HG02610 (cell line): Measurements from ENCODE around the gene SLC17A2.

ENCODE experiments used
- ATAC-seq: cut with Tn5 transposase; IDR thresholded peaks from one replicate; pipeline ENCODE4 v1.9.1; 2021; ENCODE audit warnings: mild to moderate bottlenecking, moderate library complexity; ENCODE audit not compliant: unreplicated experiment

Gene SLC17A2

DNA sequence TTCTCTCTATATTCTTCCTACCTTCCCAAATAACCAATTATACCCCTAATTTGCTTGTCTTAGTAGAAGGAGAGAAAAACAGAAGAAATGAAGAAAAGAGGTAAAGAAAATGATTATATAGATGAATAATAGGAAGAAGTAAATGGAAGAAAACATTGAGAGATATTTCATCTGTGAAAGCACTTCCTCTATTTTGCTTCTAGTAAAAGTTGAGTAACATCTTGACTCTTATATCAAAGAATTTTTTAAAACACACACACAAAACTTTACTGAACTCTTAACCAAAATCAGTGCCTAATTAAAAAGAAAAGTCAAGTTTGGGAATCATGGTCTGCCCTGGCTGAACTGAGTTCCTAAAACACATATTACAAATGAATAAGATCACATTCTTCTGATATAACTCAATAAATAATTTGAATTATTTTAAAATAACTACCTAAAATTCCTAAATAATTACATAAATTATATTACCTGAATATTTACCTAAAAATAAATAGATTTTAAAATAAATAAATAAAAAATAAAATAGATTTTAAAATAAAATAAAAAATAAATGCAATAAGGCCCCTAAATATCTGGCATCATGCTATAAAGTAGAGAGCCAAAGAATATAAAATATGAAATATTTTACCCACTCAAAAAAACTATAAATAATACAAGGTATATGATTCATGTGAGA lies 8.8 kb downstream of the SLC17A2 start:
- ATAC-seq = no peak

DNA sequence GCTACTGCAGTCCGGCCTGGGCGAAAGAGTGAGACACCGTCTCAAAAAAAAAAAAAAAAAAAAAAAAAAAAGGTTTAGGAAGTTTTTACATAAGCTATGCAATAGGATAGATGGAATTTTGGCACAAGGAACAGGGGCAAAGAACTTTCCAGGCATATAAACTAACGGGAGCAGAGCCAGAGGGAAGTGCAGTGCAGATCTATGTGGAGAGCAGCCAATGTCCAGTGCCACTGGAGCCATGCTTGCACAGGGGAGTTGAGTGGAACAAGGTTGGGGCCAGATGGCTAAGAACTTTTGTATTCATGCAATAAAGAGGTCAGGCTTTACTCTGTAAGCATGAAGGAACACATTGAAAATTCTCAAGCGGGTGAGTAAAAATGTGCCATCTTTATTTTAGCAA lies 10.8 kb downstream of the SLC17A2 start:
- no peak for ATAC-seq

DNA sequence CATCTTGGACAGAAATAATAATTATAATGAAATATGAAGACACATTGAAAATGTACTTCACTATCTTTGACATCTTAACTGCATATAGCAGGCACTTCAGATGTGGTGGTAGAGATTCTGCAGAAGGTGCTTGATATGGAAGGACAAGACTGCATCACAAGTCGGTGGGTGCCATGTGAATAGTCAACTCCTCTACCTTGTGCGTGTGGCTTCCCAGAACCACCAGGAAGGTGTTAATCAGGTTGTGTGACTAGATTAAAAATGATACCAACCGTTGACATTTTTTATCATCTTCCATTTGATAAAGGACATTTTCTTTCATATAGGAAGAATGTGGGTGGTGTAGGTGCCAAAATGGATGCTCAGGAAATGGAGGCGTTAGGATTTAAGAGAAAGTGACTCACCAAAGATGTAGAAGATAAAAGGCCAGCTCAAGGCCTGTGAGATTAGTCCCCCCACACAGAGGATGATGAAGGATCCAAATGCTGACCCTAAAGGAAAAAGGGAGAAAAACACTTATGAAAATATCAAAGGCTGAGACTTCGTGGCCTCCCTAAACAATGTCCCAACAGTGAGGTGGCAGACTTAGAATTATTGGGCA lies 12.3 kb downstream of the SLC17A2 start:
- no peak for ATAC-seq

DNA sequence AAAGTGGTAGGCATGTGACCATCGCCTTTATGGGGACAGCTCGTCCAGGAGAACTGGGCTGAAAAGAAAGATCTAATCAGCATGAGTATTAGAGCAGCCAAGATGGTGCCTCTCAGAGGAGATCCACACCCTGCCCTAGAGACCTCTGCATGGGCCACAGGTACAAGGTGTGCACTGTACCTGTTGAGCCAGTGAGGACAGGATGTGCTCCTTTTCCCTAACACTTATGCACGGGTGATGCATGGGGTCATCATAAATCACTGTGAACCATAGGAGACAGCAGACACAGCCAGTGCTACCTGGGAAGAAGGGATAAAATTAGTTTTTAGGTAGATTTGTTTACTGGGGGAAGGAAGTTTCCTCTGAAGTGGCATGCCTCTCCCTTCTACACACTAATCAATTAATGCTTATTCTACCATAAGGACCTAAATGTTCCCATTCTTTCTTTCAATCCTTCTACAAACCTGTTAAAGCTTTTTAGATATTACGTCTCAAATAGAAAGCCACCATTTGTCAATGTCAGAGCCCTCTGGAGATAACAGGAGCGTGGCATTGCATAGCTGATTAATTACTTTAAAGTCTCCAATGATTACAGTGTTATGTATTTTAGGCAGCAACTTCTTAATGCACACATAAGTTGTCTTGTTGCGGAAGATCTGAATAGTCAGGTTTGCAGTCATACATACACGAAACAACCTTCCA lies 13.6 kb downstream of the SLC17A2 start:
- no peak for ATAC-seq

DNA sequence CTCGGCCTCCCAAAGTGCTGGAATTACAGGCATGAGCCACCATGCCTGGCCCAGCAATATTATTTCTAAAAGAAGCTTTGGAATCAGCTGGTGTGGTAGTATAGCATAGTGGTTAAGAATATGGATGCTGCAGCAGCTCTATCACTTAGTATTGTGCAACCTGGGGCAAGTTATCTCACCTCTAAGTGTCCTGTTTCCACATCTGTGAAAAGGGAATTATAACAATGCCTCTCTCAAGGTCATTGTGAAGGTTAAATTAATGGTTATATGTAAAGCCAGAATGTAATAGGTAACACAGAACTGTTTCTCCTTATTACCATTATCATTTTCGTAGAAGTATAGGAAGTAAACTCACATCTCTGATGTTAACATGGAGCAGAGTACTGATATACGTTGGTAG lies 14.2 kb downstream of the SLC17A2 start:
- ATAC-seq = no peak

DNA sequence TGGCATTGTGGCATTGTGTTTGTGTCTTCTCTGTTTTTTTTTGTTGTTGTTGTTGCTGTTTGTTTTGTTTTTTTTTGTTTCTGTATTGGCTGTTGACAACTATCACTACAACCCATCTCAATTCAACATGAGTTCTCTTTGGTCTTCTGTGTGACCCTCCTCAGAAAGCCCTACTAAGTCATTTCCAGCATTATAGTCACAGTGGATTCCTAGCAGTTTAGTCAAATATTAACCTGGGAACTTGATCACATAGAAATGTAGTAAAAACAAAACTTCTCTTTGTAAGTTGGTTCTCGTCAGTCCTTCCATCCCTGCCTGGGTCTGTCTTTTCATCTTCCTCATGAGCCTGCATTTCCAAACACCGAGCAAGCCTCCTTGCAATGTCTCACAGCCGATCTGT lies 16.8 kb downstream of the SLC17A2 start:
- ATAC-seq = no peak

DNA sequence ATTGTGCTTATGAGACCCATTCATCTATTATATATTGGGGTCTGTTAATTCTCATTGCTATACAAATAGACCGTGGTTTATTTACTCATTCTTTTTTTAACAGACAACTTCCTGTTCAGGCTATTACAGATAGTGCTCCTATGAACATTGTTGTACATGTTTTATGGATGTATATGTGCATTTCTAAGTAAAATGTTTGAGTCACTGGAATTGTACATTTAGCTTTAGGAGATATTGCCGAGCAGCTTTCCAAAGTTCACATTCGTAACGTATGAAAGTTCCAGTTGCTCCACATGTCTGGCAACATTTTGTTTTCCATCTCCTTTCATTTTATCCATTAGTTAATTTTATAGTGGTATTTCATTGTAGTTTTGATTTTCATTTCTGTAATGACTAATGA lies 19.1 kb downstream of the SLC17A2 start:
- ATAC-seq = no peak

DNA sequence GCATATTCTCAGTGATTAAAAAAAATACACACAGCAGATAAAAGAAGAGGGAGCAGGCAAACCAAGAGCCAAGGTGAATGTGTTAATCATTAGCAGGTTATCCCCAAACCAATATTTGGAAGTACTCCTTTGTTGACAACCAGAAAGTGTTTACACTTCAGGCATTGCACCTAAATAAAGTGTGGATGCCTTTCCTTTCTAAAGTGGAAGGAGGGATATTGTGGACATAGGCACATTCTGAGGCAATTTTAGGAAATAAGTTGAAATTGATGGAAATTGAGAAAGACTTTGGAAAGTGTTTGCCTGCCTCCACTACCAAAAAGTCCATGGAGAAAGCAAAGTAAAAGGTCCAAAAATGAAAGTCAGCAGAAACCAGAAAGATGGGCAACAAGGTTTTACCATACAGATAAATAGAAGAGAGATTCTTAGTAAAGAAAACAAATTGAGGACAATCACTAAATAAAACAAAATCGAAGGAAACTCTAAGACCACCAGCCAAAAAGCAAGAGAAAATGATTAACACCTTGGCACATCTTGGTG lies 22.9 kb downstream of the SLC17A2 start:
- no peak for ATAC-seq

DNA sequence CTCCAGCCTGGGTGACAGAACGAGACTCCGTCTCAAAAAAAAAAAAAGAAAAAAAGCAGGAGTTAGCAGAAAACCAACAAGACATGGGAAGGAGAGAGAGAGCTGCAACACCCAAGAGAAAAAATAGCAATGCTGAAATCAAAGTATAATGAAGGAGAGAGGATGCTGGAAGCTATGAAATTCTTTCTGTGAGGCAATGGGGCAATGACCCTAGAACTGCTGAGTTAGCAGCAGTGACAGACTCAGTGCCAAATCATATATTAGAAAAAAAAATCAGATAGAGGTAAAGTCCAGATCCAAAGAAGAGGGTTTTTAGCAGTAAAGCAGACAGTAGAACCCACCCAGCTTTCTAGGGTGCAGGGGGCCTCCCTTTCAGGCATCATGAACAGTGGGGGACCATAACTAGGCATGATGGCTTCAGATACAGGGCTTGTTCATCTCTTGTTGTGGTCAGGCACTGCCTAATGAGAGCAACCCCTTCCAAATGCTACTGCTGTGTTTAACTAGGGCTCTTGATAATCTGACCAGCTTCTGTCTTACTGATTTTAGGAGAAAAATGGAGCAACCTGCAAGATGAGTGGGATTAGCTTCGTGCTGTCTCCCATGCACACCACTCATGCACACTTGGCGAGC lies 26.9 kb downstream of the SLC17A2 start:
- no peak for ATAC-seq

DNA sequence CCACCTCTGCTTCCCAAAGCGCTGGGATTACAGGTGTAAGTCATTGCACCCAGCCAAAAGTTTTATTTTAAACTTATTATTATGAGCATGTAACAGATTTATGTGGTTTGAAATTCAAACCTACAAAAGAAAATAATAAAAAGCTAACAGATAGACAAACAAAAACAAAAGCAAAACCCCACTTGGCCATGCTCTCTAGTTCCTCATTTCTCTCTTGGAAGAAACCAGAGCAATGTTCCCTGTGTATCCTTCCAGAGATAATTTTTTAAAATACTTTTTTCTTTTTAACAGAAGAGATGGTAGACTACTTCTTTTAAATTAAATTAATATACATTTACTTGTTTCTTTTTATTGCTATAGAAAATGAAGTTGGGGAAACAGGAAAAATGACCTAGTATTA lies 28.4 kb downstream of the SLC17A2 start:
- no peak for ATAC-seq

DNA sequence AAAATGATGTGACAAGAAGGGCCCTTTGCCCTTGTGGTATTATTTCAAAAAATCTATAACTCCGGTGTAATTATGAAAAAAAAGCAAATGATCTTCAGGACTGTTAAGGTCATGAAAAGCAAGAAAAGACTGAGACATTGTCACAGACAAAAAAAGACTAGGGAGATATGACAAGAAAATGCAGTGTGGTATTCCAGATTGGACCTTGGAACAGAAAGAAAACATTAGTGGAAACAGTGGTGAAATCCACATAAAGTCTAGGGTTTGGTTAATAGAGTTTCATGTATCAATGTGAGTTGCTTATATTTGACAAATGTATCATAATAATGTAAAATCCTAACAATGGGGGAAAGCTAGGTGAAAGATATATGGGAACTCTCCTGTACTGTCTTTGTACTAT lies 29.6 kb downstream of the SLC17A2 start:
- ATAC-seq = no peak

DNA sequence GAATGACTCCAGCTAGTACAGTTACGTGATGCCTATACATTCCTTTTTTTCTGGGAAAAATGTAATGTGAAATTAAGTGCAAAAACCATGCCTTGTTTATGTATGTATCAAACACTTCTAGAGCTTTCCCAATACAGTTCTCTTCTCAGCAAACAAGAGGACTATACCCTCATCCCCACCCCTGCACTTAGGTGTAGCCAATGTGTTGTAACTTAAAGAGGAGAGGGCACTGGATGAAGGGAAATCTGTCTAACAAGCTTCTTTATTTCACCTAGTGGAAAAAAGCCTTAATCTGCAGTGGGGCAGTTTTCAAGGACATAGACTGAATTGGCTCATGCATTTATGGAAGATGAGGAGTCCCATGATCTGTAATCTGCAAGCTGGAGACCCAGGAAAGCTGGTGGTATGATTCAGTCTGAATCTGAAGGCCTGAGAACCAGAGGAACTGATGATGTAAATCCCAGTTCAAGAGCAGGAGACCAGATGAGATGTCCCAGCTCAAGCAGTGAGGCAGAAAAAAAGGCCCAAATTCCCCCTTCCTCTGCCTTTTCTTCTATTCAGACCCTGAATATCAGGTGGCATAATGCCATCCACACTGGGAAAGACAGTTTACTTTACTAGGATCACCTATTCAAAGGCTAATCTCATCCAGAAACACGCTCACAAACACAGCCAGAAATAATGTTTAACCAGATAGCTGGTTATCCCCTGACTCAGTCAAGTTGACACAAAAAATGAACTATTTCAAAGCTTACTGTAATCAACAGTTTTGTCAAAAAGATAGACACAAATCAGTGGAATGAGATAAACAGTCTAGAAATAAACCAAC lies 30.7 kb downstream of the SLC17A2 start:
- ATAC-seq = no peak

DNA sequence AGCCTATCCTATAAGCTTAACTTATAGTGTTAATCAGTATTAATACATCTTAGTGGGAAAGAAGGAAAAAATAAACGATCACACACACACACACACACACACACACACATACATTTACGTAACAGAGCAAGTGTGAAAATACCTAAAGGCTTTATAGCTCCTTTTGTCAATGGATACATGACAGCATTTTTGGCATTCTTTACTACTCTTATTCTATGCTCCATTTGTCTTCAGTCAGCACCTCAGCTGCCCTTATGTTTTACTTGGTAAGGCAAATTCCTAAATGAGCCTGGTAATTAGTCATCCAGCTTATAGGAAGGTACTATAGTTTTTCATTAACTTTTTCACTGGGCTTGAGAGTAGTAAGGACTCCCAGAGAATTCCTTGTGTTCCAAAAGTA lies 31.4 kb downstream of the SLC17A2 start:
- ATAC-seq = no peak

DNA sequence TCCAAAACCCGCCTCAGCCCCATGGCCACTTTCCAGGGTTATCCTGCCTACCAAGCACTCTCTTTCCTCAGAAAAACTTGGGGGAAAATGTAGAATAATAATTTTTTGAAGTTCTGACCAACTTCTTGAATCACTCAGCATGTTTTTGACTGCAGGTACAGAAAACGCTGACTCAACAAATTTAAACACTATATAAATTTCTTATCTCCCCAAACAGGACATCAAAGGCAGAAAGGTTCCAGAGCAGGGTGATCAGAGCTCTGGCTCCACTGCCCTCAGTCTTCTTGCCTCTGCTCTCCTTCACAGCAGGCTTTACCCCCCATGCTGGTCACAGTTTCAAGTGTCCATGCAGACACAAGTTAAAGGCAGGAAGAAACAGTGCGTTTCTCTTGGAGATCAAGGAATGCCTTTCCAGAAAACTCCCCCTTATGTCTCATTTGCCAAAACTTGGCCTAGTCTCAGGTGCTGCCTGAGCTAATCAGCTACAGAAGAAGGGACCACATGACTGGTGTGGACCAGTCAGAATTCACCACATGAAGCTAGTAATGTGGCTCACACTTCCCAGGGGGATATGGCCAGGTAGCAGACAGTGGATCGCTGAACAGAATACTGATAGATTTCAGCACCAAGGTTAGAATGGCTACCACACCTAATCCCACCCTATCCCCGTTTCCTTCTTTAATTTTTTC lies 32.1 kb downstream of the SLC17A2 start:
- ATAC-seq = no peak

DNA sequence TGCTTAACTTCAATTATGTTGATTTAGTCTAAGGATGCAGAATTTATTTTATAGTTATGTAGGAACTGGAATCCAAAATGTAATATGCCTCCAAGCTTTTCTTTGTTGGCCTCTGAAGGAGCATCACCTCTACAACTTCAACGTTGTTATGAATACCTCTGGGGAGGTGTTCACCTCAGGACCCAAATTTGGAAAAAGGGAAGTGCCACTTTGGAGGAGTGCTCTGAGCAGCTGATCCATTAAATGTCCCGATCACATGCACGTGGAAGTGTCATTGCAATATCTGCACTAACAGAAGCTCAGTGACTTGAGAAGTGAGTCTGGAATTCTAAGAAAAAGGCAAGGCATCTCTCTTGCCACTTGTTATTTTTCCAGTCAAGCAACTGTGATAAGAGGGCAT lies 34.2 kb downstream of the SLC17A2 start:
- ATAC-seq = no peak

DNA sequence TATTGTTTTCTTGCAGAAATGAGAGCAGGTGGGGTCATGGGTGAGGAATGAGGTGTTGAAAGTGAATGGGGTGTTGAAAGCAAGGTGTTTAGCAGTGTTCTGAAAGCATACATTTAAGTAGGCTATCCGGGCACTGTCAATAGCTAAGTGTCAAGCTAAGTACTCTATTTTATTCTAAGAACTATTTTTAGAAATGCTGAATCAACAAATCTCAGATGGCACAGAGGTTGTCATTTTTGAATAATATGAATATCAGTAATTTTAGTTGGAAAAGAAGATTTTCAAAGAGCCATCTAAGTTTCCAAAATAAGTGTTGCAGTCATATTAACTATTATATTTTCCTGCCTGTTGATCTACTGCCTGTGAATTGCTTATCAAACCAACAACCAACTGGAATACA lies 34.7 kb downstream of the SLC17A2 start:
- ATAC-seq = no peak

DNA sequence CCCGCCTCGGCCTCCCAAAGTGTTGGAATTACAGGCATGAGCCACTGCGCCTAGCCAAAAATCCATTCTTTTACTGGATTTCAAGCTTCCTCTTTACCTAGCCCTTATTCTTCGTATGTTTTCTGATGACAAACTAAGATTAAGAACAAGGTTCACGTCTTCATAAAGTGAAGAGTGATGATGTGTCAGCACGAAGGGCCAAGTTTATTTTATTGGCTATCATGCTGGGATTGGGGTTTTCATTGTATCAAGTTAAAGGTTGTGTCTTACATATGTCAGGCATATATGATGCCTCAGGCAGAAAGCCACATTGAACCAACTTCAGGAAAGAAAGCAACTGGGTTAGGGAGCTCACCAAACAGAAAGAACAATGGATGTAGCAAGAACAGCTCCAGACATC lies 36.7 kb downstream of the SLC17A2 start:
- ATAC-seq = no peak

DNA sequence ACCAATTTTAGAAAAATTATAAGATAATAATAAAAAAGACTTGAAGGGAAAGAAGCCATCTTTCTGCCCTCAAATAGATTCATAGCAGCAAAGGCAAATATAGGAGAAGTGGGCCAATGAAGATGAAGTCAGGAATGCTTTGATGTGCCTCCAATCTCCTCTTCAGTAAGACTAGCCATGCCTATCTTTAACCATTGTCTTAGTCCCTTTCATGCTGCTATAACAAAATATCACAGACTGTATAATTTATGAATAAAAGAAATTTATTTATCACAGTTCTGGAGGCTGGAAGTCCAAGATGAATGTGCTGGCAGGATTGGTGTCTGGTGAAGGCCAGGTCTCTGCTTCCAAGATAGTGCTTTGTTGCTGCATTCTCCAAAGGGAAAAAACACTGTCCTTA lies 37.6 kb downstream of the SLC17A2 start:
- no peak for ATAC-seq

DNA sequence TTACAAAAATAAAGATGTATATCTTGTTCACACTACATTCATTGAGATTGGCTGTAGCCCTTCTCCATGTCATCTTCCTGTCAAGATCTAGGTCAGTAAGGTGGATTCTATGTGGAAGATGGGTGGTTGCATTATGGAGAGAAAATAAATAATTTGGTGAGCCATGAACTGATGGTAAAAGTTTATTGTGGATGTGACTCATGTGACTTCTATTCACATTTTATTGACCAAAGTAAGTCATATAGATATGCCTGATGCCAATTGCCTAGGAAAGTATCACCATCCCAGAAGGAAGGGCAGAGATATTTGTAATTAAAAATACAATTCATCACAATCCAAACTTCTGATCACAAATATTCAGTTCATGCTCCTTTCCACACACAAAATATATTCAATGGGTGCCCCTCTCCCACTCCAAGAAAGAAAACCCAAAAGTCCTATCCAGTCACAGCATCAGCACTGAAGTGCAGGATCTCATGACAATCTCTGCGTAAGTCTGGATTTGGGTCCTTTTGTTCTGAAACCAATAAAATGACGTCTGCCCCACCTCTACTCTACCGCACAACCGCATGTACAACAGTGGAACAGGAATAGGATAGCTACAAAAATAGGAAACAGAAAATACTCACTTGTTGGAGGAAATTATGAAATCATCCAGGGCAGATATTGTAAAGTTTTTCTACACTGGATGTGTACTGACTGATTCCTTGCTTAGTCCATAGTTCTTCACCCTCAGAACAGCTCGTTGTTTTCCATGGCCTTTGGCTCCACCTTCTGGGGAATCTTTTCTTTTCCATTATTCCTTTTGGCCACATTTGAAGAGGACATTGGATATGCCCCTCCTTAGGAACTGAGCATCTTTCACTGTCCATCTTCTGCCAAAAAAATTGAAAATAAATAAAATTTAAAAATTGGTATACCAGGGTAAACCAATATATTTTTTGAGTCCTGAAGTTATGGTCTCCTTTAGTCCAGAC lies 40.3 kb downstream of the SLC17A2 start:
- ATAC-seq = no peak
